ENCODE results near the gene SEM1.

DNA sequence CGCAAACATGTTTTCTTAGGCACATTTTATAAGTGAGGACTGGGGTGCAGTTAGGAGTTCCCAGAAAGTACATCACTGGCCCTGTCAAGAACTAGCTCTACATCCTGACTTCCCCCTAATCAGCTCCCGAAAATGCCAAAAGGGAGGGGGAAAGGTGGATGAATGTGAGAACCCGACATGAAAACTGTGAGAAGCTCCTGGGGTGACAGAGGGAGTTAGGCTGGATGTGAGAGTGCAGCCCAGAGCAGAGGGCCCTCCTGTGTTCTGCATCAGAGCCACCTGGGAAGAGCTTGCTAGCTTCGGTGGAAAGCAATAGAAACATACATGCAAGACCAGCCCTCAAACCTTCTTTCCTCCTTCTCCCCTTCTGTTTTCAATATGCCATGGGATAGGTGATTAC is 30.5 kb upstream of the SEM1 start:
- TF ChIP-seq, protein P1, sequence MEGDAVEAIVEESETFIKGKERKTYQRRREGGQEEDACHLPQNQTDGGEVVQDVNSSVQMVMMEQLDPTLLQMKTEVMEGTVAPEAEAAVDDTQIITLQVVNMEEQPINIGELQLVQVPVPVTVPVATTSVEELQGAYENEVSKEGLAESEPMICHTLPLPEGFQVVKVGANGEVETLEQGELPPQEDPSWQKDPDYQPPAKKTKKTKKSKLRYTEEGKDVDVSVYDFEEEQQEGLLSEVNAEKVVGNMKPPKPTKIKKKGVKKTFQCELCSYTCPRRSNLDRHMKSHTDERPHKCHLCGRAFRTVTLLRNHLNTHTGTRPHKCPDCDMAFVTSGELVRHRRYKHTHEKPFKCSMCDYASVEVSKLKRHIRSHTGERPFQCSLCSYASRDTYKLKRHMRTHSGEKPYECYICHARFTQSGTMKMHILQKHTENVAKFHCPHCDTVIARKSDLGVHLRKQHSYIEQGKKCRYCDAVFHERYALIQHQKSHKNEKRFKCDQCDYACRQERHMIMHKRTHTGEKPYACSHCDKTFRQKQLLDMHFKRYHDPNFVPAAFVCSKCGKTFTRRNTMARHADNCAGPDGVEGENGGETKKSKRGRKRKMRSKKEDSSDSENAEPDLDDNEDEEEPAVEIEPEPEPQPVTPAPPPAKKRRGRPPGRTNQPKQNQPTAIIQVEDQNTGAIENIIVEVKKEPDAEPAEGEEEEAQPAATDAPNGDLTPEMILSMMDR (IDR thresholded peaks at IDR 0.05; ENCODE audit: low read depth, low read length), result no peak
- TF ChIP-seq EZH2phosphoT487 (IDR thresholded peaks at IDR 0.05; ENCODE audit: low read depth), result 0 out of 2 replicates have a peak, but pooled peaks have one; percentile 25
